GM19025 (cell line): ENCODE data around the gene POU6F2.
"Not testable (repeated sequence)": the region's sequence is repeated elsewhere in the genome, so short reads cannot be mapped to it uniquely, and the experiment has no call there.

Source experiments
- ATAC-seq: cut with Tn5 transposase; IDR thresholded peaks from one replicate; pipeline ENCODE4 v1.9.1; 2021; ENCODE audit warnings: mild to moderate bottlenecking, low read depth, moderate library complexity; ENCODE audit not compliant: unreplicated experiment

The POU6F2 gene

DNA sequence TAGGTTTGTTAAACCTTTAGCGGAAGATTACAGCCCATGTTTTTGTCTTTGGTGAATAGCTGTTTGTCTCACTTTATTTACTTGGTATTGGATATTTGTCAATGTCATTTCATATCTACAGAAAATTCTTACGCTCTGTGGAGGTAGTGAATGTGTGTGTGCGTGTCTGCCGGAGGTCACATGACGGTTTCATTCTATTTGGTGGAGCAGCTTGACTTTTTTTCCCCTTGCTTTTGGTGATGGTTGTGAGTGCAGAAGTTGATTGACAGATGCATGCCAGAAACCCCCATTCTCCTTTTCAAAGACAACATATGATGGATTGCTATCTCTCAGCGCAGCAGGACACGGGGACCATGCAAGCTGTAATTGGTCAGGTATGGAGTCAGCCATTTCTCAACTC, at the start of gene POU6F2:
TSS of gene POU6F2 (plus strand) at position 225 of the 400 bp plus-strand sequence. CDS start at position 270, 45 bp downstream.
- ATAC-seq, result no peak

- no peak for ATAC-seq
These were observed 49.2 kb upstream of the POU6F2 start for GRCh38 chr7:38928506-38928905.

- no peak for ATAC-seq
These were observed 48.1 kb upstream of the POU6F2 start for GRCh38 chr7:38929460-38930171.

GRCh38 chr7:38932509-38933168, 45.1 kb upstream of the POU6F2 start:
- ATAC-seq, result no peak

GRCh38 chr7:38934051-38934450, 43.7 kb upstream of the POU6F2 start:
- no peak for ATAC-seq

DNA sequence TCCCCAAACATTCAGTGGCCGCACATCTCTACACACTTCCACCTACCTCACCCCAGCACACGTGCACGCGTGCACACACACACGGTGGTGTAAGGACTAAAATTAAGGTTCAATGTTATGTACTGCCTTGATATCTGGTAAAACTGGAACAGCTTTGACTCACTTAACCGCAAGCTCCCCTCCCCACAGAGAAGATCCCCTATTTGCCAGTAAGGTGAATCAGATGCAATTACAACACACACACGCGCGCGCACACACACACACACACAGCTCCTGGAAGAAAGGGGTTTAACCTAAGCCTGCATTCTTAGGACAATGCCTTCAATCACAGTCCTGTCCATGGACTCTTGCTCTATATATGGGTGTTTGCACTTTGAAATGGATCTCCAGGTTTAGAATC, 43.2 kb upstream of the POU6F2 start:
- ATAC-seq, result no peak

DNA sequence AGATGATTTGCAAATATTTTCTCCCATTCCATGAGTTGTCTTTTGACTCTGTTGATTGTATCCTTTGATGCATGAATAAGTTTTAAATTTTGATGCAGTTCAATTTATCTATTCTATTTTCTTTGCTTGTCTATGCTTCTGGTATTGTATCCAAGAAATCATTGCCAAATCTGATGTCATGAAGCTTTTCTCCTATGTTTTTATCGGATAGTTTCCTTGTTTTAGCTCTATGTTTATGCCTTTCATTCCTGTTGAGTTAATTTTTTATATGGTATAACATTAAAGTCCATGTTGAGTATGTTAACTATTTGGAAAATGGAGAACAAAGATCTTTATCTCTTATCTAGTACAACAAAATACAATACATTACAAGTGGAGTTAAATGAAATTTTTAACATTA, 41.1 kb upstream of the POU6F2 start:
- no peak for ATAC-seq

DNA sequence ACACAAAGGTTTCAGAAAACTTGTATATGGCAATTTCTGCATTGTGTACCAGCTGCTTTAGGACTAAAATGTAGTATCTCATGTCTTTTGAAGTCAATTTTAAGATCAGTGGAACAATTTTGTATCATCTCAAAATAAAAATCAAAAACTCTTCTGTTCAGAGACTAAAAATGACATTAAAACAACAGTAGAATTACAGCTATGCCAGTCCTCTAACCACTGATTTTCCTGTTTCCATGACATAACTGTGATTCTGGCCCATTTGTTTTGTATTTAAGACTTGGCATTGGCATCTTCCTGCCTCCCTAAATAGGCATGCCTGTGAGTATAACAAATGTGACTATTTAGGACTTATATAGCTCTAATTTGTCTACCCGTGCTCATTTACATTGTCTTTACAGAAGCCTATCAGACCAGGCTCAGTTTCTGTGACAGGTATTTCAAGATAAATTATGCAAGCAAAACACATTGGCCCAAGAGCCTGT, 39.7 kb upstream of the POU6F2 start:
- ATAC-seq, result no peak

DNA sequence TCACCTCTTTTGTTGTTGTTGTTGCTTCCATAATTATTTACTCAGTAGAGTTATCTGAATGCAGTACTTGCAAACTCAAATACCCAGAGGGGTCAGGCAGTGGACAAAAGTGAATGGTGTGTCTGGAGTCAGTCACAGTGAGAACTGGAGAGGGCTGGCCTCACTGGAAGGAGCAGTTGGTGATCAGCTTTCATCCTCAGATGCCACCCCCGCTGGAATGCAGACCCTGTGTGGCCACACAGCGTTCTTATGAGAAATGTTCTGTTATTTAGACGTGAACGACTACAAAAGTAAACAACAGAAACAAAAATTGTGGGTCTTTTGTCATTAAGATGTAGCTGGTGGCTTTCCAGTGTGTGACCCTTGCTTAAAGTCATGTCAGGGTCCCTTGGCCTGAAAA, 39.1 kb upstream of the POU6F2 start:
- ATAC-seq, result no peak

GRCh38 chr7:38940774-38941173, 36.9 kb upstream of the POU6F2 start:
- no peak for ATAC-seq

GRCh38 chr7:38942431-38943051, 35.2 kb upstream of the POU6F2 start:
- ATAC-seq, result no peak

DNA sequence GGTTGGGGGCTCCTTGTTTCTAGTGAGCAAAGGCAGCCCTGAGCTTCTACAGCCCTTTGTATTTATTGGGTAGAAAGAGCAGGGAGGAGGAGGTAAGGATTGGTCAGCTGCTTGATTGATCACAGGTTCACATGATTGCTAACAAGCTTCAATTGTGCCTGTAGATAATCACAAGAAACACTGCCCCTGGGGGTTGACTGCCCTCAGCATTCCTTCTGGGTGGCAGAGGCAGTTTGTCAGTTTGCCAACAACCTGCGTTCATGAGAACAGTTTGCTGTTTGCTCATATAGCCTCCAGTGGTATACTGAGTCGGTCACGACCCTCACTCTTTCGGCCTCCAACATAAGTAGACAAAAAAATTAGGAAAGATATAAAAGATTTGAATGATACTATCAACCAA, 30.2 kb upstream of the POU6F2 start:
- not testable (repeated sequence) for ATAC-seq

DNA sequence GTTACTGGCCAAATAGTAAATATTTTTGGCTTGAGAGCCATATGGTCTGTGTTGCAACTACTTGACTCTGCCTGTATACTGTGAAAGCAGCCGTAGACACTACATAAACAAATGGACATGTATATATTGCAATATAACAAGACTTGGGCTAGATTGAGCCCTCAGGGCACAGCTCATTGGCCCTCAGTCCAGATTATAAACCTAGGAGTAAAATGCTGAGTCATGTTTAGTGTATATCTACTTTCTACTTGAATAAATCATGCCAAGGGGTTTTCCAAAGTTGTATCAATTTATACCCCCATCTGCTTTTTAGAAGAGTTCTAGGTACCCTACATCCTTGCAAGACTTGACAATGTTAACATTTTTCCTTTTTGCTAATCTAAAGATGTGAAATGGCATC, 27.4 kb upstream of the POU6F2 start:
- no peak for ATAC-seq

- ATAC-seq, result no peak
These were observed 26.5 kb upstream of the POU6F2 start for GRCh38 chr7:38951213-38951612.

DNA sequence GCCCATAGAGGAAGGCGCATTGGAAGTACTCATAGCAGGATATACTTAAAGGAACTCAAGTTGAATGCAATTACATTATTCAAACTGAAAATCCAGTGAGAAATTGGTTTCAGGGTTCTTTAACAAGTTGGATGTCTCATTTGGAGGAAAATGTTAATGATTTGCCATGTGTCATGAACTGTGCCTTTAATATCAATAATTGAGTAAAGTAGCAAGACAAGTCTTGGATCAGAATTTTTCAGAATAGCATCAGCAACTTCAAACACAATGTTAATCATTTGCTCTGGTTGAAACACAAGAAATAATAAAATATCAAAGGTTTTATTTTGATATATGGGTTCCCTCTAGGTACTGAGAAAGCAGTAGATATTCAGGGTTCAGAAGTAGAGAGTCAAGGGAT, 24.5 kb upstream of the POU6F2 start:
- no peak for ATAC-seq

- no peak for ATAC-seq
These were observed 23.7 kb upstream of the POU6F2 start for GRCh38 chr7:38953971-38954370.

DNA sequence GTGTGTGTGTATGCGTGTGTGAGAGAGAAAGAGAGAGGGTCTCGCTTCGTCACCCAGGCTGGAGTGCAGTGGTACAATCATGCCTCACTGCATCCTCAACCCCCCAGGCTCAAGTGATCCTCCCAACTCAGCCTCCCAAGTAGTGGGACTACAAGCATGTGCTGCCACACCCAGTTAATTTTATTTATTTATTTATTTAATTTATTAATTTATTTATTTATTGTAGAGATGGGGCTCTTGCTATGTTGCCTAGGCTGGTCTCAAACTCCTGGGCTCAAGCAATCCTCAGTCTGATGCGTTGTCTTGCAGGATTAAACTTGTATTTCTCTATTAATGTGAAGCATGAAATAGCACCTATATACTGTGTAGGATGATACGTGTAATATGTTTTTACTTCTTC, 21.8 kb upstream of the POU6F2 start:
- ATAC-seq, result no peak

- no peak for ATAC-seq
These were observed 15.7 kb upstream of the POU6F2 start for GRCh38 chr7:38962028-38962427.

DNA sequence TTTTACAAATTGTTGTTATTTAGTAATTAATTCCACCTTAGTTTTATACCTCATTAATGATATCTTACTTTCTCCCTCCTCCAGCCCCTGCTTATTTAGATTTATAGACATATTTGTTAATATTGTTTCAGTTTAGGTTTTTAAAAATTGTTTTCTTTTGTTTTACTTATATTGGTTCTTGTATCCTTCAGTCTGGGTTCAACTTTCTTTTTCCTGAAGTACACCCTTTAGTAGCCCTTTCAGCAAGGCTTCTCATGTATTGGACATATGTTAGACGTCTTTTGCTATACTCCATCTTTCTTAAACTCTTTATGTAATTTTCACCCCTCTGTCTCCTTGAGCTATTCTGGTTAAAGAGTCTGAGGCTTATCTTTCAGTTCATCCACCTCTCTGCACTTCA, 12.8 kb upstream of the POU6F2 start:
- ATAC-seq, result no peak

GRCh38 chr7:38973760-38974159, 3.9 kb upstream of the POU6F2 start:
- ATAC-seq, result no peak

DNA sequence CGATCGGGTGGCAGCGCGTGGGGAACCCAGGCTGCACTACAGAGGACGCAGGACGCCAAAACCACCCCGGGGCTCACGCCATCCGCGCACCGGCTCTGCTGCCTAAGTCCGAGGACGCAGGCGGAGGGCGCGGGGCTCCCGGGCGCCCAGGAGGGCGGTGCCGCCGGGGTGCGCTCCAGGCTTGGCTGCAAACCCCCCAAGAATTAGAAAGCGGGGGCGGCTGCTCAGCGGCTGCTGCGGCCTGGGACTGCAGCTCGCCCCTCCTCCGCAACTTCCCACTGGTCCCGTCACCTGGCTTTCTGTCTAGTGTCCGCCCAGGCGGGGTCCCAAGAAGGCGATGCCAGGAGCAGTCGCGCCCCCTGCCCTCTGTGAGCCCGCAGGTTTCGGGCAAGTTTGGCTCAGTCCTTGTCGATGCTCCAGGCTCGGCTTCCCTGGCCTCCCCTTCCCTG, 1.7 kb upstream of the POU6F2 start:
- ATAC-seq, result no peak

DNA sequence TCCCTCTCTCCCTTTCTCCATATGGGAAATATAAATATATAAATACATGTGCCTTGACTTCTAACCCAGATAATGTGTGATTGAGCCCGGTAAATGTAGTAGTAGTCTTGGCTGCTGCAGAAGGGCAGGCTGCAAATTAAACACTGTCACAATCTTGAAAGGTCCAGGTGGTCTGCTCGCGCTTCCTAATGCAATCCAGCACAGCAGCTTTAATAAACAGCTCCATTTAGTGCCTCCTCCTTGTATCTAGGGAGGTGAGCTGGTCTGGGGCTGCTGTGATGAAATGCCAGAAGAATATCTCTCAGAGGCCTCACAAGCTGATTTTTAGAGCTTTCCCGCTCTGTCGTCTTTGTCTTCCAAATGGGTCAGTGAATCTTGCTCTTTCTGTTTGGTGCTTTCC, 782 bp downstream of the POU6F2 start:
- ATAC-seq, result no peak
